HCT116 (cell line): Measurements from ENCODE around the gene KXD1. TPM values are rescaled to one million over a fixed set of nuclear protein-coding genes. Genes with fewer than 3 reads are reported as not detected.

Experiments used
- ATAC-seq: fragments of 200-7000 bp; cut with Tn5 transposase; 2 replicates; pipeline ENCODE4 v1.9.1; 2020; ENCODE audit warnings: mild to moderate bottlenecking, moderate library complexity
- BruUV-seq: library from RNA; stranded (reverse); fragments of 400-500 nt; replicated peaks from 2 replicates; lab custom pipeline; 2021; lab: Mats Ljungman, UMichigan
- CTCF ChIA-PET: fragments of 300-600 bp; sonication (Branson Sonifier 250); formaldehyde crosslinking; loops from one replicate; lab custom pipeline; 2021; ENCODE audit warnings: antibody characterized with exemption; lab: Charles Lee
- POLR2A ChIA-PET: fragments of 300-600, 350-600 bp; sonication (Branson Sonifier 250); formaldehyde crosslinking; loops from one replicate; lab custom pipeline; 2021; ENCODE audit warnings: antibody characterized with exemption; lab: Charles Lee
- RAD21 ChIA-PET, 2 experiments: fragments of 300-600 bp; sonication (Branson Sonifier 250); formaldehyde crosslinking; loops; one replicate each; lab custom pipeline; 2023; ENCODE audit warnings: low total read pairs in 2 of 2; ENCODE audit not compliant: uncharacterized antibody in 2 of 2, unreplicated experiment in 2 of 2, low non-redundant PET in 1 of 2; lab: Charles Lee
- DNase-seq: peaks from one replicate; pipeline ENCODE4 v3.0.0-alpha.2; 2010; ENCODE audit warnings: low read depth, low spot score
- H2AFZ ChIP-seq: fragments of 200-600 bp; shearing (Covaris generic), sonication (generic); 2 replicates; pipeline ENCODE4 v1.6.1; 2017; ENCODE audit warnings: low read depth, mixed run types, mixed read lengths, antibody characterized with exemption, low read length; ENCODE audit not compliant: poor library complexity, severe bottlenecking
- H3K27ac ChIP-seq: 2 replicates; pipeline ENCODE4 v1.5.1; 2012; ENCODE audit warnings: low read depth, low read length
- H3K27me3 ChIP-seq: fragments of 200-600 bp; sonication (generic); 2 replicates; pipeline ENCODE4 v1.6.1; 2016; ENCODE audit warnings: mixed run types, low read length, mixed read lengths; ENCODE audit not compliant: insufficient read depth
- H3K36me3 ChIP-seq, 2 experiments: fragments of 200-500 bp in 1 of 2; fragments of 200-600 bp in 1 of 2; sonication (Bioruptor generic) in 1 of 2; sonication (generic) in 1 of 2; 2 replicates each; pipeline versions ENCODE4 v1.5.1 to v1.6.1; 2014 to 2016; ENCODE audit warnings: low read length in 2 of 2, inconsistent platforms in 1 of 2, mixed read lengths in 1 of 2, mixed run types in 1 of 2; ENCODE audit not compliant: insufficient read depth in 2 of 2, control insufficient read depth in 1 of 2
- H3K4me1 ChIP-seq, 2 experiments: fragments of 200-600 bp in 1 of 2; sonication (generic) in 1 of 2; 2 replicates each; pipeline versions ENCODE4 v1.5.1 to v1.6.1; 2012 to 2017; ENCODE audit warnings: low read length in 2 of 2, inconsistent platforms in 1 of 2, mild to moderate bottlenecking in 1 of 2, mixed read lengths in 1 of 2, mixed run types in 1 of 2, moderate library complexity in 1 of 2; ENCODE audit not compliant: insufficient read depth in 2 of 2, control insufficient read depth in 1 of 2
- H3K4me2 ChIP-seq: fragments of 200-600 bp; sonication (generic); 2 replicates; pipeline ENCODE4 v1.6.1; 2017; ENCODE audit warnings: mixed run types, low read length, mixed read lengths
- H3K4me3 ChIP-seq, 2 experiments: fragments of 200-600 bp in 1 of 2; sonication (generic) in 1 of 2; replicated peaks in 1 of 2; 2 replicates each; pipeline ENCODE4 v1.5.1; 2011 to 2016; ENCODE audit warnings: low read length in 2 of 2, control low read depth in 1 of 2, low read depth in 1 of 2, mild to moderate bottlenecking in 1 of 2, mixed read lengths in 1 of 2, mixed run types in 1 of 2
- H3K79me2 ChIP-seq: fragments of 200-600 bp; sonication (generic); 2 replicates; pipeline ENCODE4 v1.6.1; 2017; ENCODE audit warnings: mild to moderate bottlenecking, mixed run types, low read length, moderate library complexity, mixed read lengths; ENCODE audit not compliant: insufficient read depth
- H3K9ac ChIP-seq: fragments of 200-600 bp; sonication (generic); 2 replicates; pipeline ENCODE4 v1.6.1; 2016; ENCODE audit warnings: low read length, mixed read lengths
- H3K9me2 ChIP-seq: fragments of 200-600 bp; sonication (generic), shearing (Covaris generic); 2 replicates; pipeline ENCODE4 v1.6.1; 2017; ENCODE audit warnings: mixed run types, mild to moderate bottlenecking, moderate library complexity; ENCODE audit not compliant: insufficient read depth
- H3K9me3 ChIP-seq, 2 experiments: fragments of 200-500 bp in 1 of 2; fragments of 200-600 bp in 1 of 2; sonication (Bioruptor generic) in 1 of 2; sonication (generic) in 1 of 2; 2 replicates each; pipeline ENCODE4 v1.6.1; 2014 to 2017; ENCODE audit warnings: low read length in 2 of 2, mixed read lengths in 2 of 2, inconsistent platforms in 1 of 2, low read depth in 1 of 2, mild to moderate bottlenecking in 1 of 2, mixed run types in 1 of 2, moderate library complexity in 1 of 2; ENCODE audit not compliant: control insufficient read depth in 1 of 2, insufficient read depth in 1 of 2
- H4K20me1 ChIP-seq: fragments of 200-600 bp; sonication (generic), shearing (Covaris generic); 2 replicates; pipeline ENCODE4 v1.6.1; 2017; ENCODE audit warnings: mixed run types, mild to moderate bottlenecking, moderate library complexity; ENCODE audit not compliant: insufficient read depth
- CEBPB ChIP-seq: IDR thresholded peaks from 2 replicates; pipeline ENCODE4 v1.6.1; 2012; ENCODE audit warnings: low read depth
- EGR1 ChIP-seq: IDR thresholded peaks from 2 replicates; pipeline ENCODE4 v1.6.1; 2012; ENCODE audit warnings: low read depth
- ELF1 ChIP-seq: IDR thresholded peaks from 2 replicates; pipeline ENCODE4 v1.6.1; 2012; ENCODE audit warnings: low read depth, borderline replicate concordance
- EZH2 ChIP-seq: fragments of 200-600 bp; sonication (generic); IDR thresholded peaks from 2 replicates; pipeline ENCODE4 v1.6.1; 2017; ENCODE audit warnings: antibody characterized with exemption, mixed run types
- EZH2phosphoT487 ChIP-seq: fragments of 200-600 bp; IDR thresholded peaks from 2 replicates; pipeline ENCODE4 v1.6.1; 2018; ENCODE audit warnings: antibody characterized with exemption, borderline replicate concordance
- FOSL1 ChIP-seq: IDR thresholded peaks from 2 replicates; pipeline ENCODE4 v1.6.1; 2012; ENCODE audit warnings: low read depth
- JUND ChIP-seq: IDR thresholded peaks from 2 replicates; pipeline ENCODE4 v1.6.1; 2012
- POLR2A ChIP-seq: IDR thresholded peaks from 2 replicates; pipeline ENCODE4 v1.7.0; 2011; ENCODE audit warnings: borderline replicate concordance; ENCODE audit not compliant: insufficient read depth, insufficient read length; ENCODE audit errors: extremely low read depth
- POLR2AphosphoS5 ChIP-seq: IDR thresholded peaks from 2 replicates; pipeline ENCODE4 v1.6.1; 2011; ENCODE audit warnings: mild to moderate bottlenecking, low read depth, low read length, moderate library complexity
- RAD21 ChIP-seq: IDR thresholded peaks from 2 replicates; pipeline ENCODE4 v1.6.1; 2012; ENCODE audit warnings: low read depth, mild to moderate bottlenecking
- SIN3A ChIP-seq: IDR thresholded peaks from 2 replicates; pipeline ENCODE4 v1.6.1; 2012; ENCODE audit warnings: low read depth
- SP1 ChIP-seq: IDR thresholded peaks from 2 replicates; pipeline ENCODE4 v1.6.1; 2012; ENCODE audit warnings: low read depth
- TCF7L2 ChIP-seq: IDR thresholded peaks from 2 replicates; pipeline ENCODE4 v1.7.0; 2011; ENCODE audit warnings: borderline replicate concordance, inconsistent platforms; ENCODE audit not compliant: insufficient read depth, insufficient read length; ENCODE audit errors: extremely low read depth
- ZNF274 ChIP-seq: fragments of 200-500 bp; sonication (Bioruptor generic); IDR thresholded peaks from 2 replicates; pipeline ENCODE4 v1.6.1; 2014; ENCODE audit warnings: mild to moderate bottlenecking, low read depth, low read length, inconsistent platforms
- intact Hi-C: fragments of 100-400 bp; cut with micrococcal nuclease; formaldehyde crosslinking; loops from 2 replicates; pipeline ENCODE4 v1.10.0; 2022
- total RNA-seq: library from RNA; stranded (reverse); gene quantifications from one replicate; pipeline ENCODE4 v1.2.1, GENCODE V29; 2021; ENCODE audit not compliant: unreplicated experiment
- TF ChIP-seq, protein P1 (sequence below): IDR thresholded peaks from 2 replicates; pipeline ENCODE4 v1.6.1; 2012; ENCODE audit warnings: low read depth
- TF ChIP-seq, protein P2 (sequence below): IDR thresholded peaks from 2 replicates; pipeline ENCODE4 v1.6.1; 2011; ENCODE audit warnings: mild to moderate bottlenecking, low read length, moderate library complexity; ENCODE audit not compliant: insufficient replicate concordance; ENCODE audit errors: extremely low read depth
- TF ChIP-seq, protein P3 (sequence below): IDR thresholded peaks from 2 replicates; pipeline ENCODE4 v1.6.1; 2012

Gene KXD1
- total RNA-seq, 1 experiment from 2014 or later, result 139 TPM

DNA sequence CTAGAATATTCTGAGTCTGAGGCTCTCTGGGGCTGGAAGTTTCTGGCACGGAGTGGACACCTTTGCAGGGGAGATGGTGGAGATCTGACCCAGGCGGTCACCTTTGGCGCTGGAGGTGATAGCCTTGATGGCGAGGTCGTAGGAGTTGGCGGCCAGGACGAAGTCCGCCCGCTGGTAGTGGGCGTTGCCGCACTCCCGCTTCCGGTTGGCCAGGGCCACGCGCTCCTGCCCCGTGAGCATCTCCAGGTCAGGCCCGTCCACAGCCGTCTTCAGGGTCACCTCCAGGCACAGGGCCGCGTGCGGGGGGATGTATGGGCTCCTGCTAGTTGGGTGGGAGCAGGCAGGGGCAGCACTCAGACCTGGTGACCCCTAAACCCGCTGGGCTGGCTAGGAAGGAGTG is 19.6 kb upstream of the KXD1 start:
- ChIA-PET POLR2A (no interaction called here), RAD21 (no interaction called here), CTCF (no interaction called here)
- H4K20me1 ChIP-seq, result no peaks in the 10 kb centered on the region
- H3K79me2 ChIP-seq, result peaks cover 17% of the 10 kb centered on the region
- H3K9me3 ChIP-seq, result no peaks in the 10 kb centered on the region
- DNase-seq (no peak), ATAC-seq (no peak)
- H3K27ac ChIP-seq, result no peak overlapping the region
- peaks cover 20 to 21% of the 10 kb centered on the region in 2 experiments; a peak in 3 of 4 replicates for H3K36me3 ChIP-seq
- H3K4me2 ChIP-seq, result no peak overlapping the region
- H3K27me3 ChIP-seq, result no peaks in the 10 kb centered on the region
- H3K9me2 ChIP-seq, result no peaks in the 10 kb centered on the region
- no peak overlapping the region for H2AFZ ChIP-seq
- H3K4me3 ChIP-seq, result no peak overlapping the region
- intact Hi-C loops, result no loop called here
- H3K4me1 ChIP-seq, result peaks cover 2 to 9% of the 10 kb centered on the region in 2 experiments
- no peak for TF ChIP-seq POLR2A
- TF ChIP-seq SP1, result no peak
- no peak overlapping the region for H3K9ac ChIP-seq
- no TSS peak for BruUV-seq

DNA sequence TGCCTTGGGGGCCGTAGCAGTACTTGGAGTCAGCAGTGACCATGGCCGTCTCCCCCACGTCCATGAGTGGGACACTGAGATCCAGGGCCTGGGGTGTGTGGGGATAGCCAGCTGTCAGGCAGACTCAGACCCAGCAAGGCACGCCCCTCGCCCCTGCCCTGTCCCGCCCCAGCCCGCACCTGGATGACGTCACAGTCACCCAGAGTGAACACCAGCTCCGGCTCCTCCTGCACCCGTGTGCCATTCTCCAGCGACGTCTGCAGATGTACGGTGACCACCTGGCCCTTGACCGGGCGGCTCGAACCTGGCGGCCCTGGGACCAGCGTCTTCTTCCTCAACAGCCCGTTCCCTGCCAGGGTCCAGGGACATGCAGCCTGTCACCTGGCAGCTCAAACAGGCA is 18.3 kb upstream of the KXD1 start:
- TF ChIP-seq, protein P1, sequence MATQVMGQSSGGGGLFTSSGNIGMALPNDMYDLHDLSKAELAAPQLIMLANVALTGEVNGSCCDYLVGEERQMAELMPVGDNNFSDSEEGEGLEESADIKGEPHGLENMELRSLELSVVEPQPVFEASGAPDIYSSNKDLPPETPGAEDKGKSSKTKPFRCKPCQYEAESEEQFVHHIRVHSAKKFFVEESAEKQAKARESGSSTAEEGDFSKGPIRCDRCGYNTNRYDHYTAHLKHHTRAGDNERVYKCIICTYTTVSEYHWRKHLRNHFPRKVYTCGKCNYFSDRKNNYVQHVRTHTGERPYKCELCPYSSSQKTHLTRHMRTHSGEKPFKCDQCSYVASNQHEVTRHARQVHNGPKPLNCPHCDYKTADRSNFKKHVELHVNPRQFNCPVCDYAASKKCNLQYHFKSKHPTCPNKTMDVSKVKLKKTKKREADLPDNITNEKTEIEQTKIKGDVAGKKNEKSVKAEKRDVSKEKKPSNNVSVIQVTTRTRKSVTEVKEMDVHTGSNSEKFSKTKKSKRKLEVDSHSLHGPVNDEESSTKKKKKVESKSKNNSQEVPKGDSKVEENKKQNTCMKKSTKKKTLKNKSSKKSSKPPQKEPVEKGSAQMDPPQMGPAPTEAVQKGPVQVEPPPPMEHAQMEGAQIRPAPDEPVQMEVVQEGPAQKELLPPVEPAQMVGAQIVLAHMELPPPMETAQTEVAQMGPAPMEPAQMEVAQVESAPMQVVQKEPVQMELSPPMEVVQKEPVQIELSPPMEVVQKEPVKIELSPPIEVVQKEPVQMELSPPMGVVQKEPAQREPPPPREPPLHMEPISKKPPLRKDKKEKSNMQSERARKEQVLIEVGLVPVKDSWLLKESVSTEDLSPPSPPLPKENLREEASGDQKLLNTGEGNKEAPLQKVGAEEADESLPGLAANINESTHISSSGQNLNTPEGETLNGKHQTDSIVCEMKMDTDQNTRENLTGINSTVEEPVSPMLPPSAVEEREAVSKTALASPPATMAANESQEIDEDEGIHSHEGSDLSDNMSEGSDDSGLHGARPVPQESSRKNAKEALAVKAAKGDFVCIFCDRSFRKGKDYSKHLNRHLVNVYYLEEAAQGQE, result no peak
- TF ChIP-seq POLR2A, result no peak
- TF ChIP-seq CEBPB, result no peak
- no peak for TF ChIP-seq JUND
- TF ChIP-seq FOSL1, result no peak
- no peak for TF ChIP-seq TCF7L2
- TF ChIP-seq, protein P2, sequence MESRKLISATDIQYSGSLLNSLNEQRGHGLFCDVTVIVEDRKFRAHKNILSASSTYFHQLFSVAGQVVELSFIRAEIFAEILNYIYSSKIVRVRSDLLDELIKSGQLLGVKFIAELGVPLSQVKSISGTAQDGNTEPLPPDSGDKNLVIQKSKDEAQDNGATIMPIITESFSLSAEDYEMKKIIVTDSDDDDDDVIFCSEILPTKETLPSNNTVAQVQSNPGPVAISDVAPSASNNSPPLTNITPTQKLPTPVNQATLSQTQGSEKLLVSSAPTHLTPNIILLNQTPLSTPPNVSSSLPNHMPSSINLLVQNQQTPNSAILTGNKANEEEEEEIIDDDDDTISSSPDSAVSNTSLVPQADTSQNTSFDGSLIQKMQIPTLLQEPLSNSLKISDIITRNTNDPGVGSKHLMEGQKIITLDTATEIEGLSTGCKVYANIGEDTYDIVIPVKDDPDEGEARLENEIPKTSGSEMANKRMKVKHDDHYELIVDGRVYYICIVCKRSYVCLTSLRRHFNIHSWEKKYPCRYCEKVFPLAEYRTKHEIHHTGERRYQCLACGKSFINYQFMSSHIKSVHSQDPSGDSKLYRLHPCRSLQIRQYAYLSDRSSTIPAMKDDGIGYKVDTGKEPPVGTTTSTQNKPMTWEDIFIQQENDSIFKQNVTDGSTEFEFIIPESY, result no peak
- no peak for TF ChIP-seq EGR1
- no peak for TF ChIP-seq ZNF274
- no peak for TF ChIP-seq ELF1
- TF ChIP-seq, protein P3, sequence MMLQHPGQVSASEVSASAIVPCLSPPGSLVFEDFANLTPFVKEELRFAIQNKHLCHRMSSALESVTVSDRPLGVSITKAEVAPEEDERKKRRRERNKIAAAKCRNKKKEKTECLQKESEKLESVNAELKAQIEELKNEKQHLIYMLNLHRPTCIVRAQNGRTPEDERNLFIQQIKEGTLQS, result no peak
- no peak for TF ChIP-seq EZH2phosphoT487
- TF ChIP-seq EZH2, result no peak
- TF ChIP-seq SIN3A, result no peak
- no peak for TF ChIP-seq RAD21
- TF ChIP-seq POLR2AphosphoS5, result no peak
- H3K9me3 ChIP-seq, result no peaks in the 10 kb centered on the region
- H2AFZ ChIP-seq, result no peak overlapping the region
- H4K20me1 ChIP-seq, result no peaks in the 10 kb centered on the region
- H3K4me3 ChIP-seq, result no peak overlapping the region
- H3K9ac ChIP-seq, result no peak overlapping the region
- H3K36me3 ChIP-seq, result peaks cover 20 to 21% of the 10 kb centered on the region in 2 experiments; a peak in 3 of 4 replicates
- ChIA-PET RAD21 (no interaction called here), CTCF (no interaction called here), POLR2A (no interaction called here)
- BruUV-seq, result no TSS peak
- H3K4me1 ChIP-seq, result peaks cover 7 to 16% of the 10 kb centered on the region in 2 experiments
- H3K4me2 ChIP-seq, result no peak overlapping the region
- peaks cover 17% of the 10 kb centered on the region for H3K79me2 ChIP-seq
- H3K9me2 ChIP-seq, result no peaks in the 10 kb centered on the region
- intact Hi-C loops, result no loop called here
- DNase-seq (no peak), ATAC-seq (no peak)
- no peaks in the 10 kb centered on the region for H3K27me3 ChIP-seq
- no peak overlapping the region for H3K27ac ChIP-seq
